WTC11 (cell line): ENCODE results near the gene ABHD17B.
A peak's percentile ranks its signal among the peaks of the same experiment; 100 is the strongest.

Source experiments
- ATF3 ChIP-seq: sonication (generic); formaldehyde crosslinking; conservative IDR thresholded peaks from 2 replicates; pipeline ENCODE4 v1.8.1; 2022; ENCODE audit warnings: mild to moderate bottlenecking, missing genetic modification reagents
- ATF6 ChIP-seq: sonication (generic); formaldehyde crosslinking; IDR thresholded peaks from 2 replicates; pipeline ENCODE4 v1.8.1; 2023; ENCODE audit warnings: mild to moderate bottlenecking, missing genetic modification reagents
- CBFB ChIP-seq: sonication (generic); formaldehyde crosslinking; IDR thresholded peaks from 2 replicates; pipeline ENCODE4 v1.8.1; 2022; ENCODE audit warnings: mild to moderate bottlenecking, low read depth, missing genetic modification reagents
- CTCF ChIP-seq: fragments of 200-600 bp; IDR thresholded peaks from 2 replicates; pipeline ENCODE4 v1.8.0; 2022; ENCODE audit warnings: antibody characterized with exemption
- ERG ChIP-seq: fragments of 250-450 bp; sonication (Bioruptor Pico); IDR thresholded peaks from 2 replicates; pipeline ENCODE4 v1.8.0; 2021; ENCODE audit warnings: mild to moderate bottlenecking
- FOXK1 ChIP-seq: sonication (generic); formaldehyde crosslinking; IDR thresholded peaks from 2 replicates; pipeline ENCODE4 v1.8.0; 2022; ENCODE audit warnings: mild to moderate bottlenecking, moderate library complexity, missing genetic modification reagents
- HMGXB4 ChIP-seq: sonication (generic); formaldehyde crosslinking; IDR thresholded peaks from 2 replicates; pipeline ENCODE4 v1.8.1; 2023; ENCODE audit warnings: mild to moderate bottlenecking, moderate library complexity, missing genetic modification reagents
- MYBL2 ChIP-seq: sonication (generic); formaldehyde crosslinking; IDR thresholded peaks from 2 replicates; pipeline ENCODE4 v1.8.1; 2023; ENCODE audit warnings: mild to moderate bottlenecking, moderate library complexity, missing genetic modification reagents
- NFE2L1 ChIP-seq: sonication (generic); formaldehyde crosslinking; IDR thresholded peaks from 2 replicates; pipeline ENCODE4 v1.8.1; 2023; ENCODE audit warnings: missing genetic modification reagents
- NFYB ChIP-seq: sonication (generic); formaldehyde crosslinking; conservative IDR thresholded peaks from 2 replicates; pipeline ENCODE4 v1.8.0; 2022; ENCODE audit warnings: low read depth, missing genetic modification reagents
- NR1H2 ChIP-seq: sonication (generic); formaldehyde crosslinking; IDR thresholded peaks from 2 replicates; pipeline ENCODE4 v1.9.0; 2021; ENCODE audit warnings: mild to moderate bottlenecking, moderate library complexity, missing genetic modification reagents
- SP1 ChIP-seq: sonication (generic); formaldehyde crosslinking; conservative IDR thresholded peaks from 2 replicates; pipeline ENCODE4 v1.8.1; 2022; ENCODE audit warnings: missing genetic modification reagents
- TEAD4 ChIP-seq: sonication (generic); formaldehyde crosslinking; IDR thresholded peaks from 2 replicates; pipeline ENCODE4 v1.8.0; 2022; ENCODE audit warnings: mild to moderate bottlenecking, missing genetic modification reagents
- USF2 ChIP-seq: sonication (generic); formaldehyde crosslinking; IDR thresholded peaks from 2 replicates; pipeline ENCODE4 v1.8.1; 2023; ENCODE audit warnings: mild to moderate bottlenecking, missing genetic modification reagents, moderate library complexity

- TF ChIP-seq NR1H2 (no peak), CBFB (CRISPR knock-in tag) (no peak), ATF3 (CRISPR knock-in tag) (no peak), USF2 (CRISPR knock-in tag) (no peak), CTCF (peak; percentile 66), SP1 (CRISPR knock-in tag) (no peak), NFE2L1 (CRISPR knock-in tag) (no peak), ERG (CRISPR knock-in tag) (no peak), FOXK1 (CRISPR knock-in tag) (no peak), HMGXB4 (CRISPR knock-in tag) (no peak), TEAD4 (CRISPR knock-in tag) (no peak), MYBL2 (CRISPR knock-in tag) (no peak), ATF6 (no peak), NFYB (CRISPR knock-in tag) (no peak)
Measured at GRCh38 chr9:71819115-71819739, 91.8 kb downstream of the ABHD17B start.
